Astrocyte of the cerebellum (primary cell): ENCODE measurements around the gene ARHGAP33.

Source experiments
- DNase-seq: peaks from one replicate; pipeline ENCODE4 v3.0.0-alpha.2; 2011; ENCODE audit warnings: low read depth
- H3K4me3 ChIP-seq: 2 replicates; pipeline ENCODE4 v1.5.1; 2011; ENCODE audit warnings: mild to moderate bottlenecking, low read depth, low read length, moderate library complexity
- CTCF ChIP-seq: IDR thresholded peaks from 2 replicates; pipeline ENCODE4 v1.5.1; 2012; ENCODE audit warnings: low read length, low read depth, moderate library complexity, mild to moderate bottlenecking; ENCODE audit errors: missing control alignments
- in situ Hi-C: cut with HindIII; loops from 2 replicates; pipeline ENCODE4 v1.10.0; 2017; ENCODE audit warnings: low sequenced_read_pairs

Gene ARHGAP33

GRCh38 chr19:35731353-35731752 lies 44.0 kb upstream of the ARHGAP33 start:
- no peak overlapping the region for H3K4me3 ChIP-seq
- DNase-seq = no peak
- in situ Hi-C loops = no loop called here
- TF ChIP-seq CTCF = no peak

- no peak for DNase-seq
- H3K4me3 ChIP-seq = no peak overlapping the region
- in situ Hi-C loops = no loop called here
- TF ChIP-seq CTCF = no peak
These were observed 43.5 kb upstream of the ARHGAP33 start for GRCh38 chr19:35731779-35732405.

GRCh38 chr19:35732540-35733179 lies 42.7 kb upstream of the ARHGAP33 start:
- no peak for DNase-seq
- H3K4me3 ChIP-seq = no peak overlapping the region
- in situ Hi-C loops = no loop called here
- TF ChIP-seq CTCF = no peak

GRCh38 chr19:35733180-35734125 lies 41.9 kb upstream of the ARHGAP33 start:
- DNase-seq = no peak
- H3K4me3 ChIP-seq = no peak overlapping the region
- no peak for TF ChIP-seq CTCF
- in situ Hi-C loops = no loop called here

- TF ChIP-seq CTCF = no peak
- H3K4me3 ChIP-seq = no peak overlapping the region
- DNase-seq = no peak
- in situ Hi-C loops = no loop called here
These were observed 41.1 kb upstream of the ARHGAP33 start for GRCh38 chr19:35734273-35734672.

- no peak for DNase-seq
- no peak overlapping the region for H3K4me3 ChIP-seq
- no peak for TF ChIP-seq CTCF
- in situ Hi-C loops = no loop called here
These were observed 40.5 kb upstream of the ARHGAP33 start for GRCh38 chr19:35734889-35735288.
